PC-9 (cell line): ENCODE data around the gene DICER1.

Experiments used
- CTCF ChIP-seq: fragments of 200-600 bp; sonication (generic); conservative IDR thresholded peaks from 2 replicates; pipeline ENCODE4 v1.6.1; 2017; ENCODE audit warnings: mixed run types, antibody characterized with exemption, mild to moderate bottlenecking, moderate library complexity
- EZH2 ChIP-seq: fragments of 200-600 bp; sonication (generic); IDR thresholded peaks from 2 replicates; pipeline ENCODE4 v1.8.0; 2017; ENCODE audit warnings: antibody characterized with exemption, low read depth

GRCh38 chr14:95189367-95190132, 32.2 kb upstream of the DICER1 start:
- TF ChIP-seq CTCF (no peak), EZH2 (no peak)
